SJSA1 (cell line): ENCODE measurements around the gene KLC4. TPM values are rescaled to one million over a fixed set of nuclear protein-coding genes. Genes with fewer than 3 reads are reported as not detected.
"Not testable (repeated sequence)": the region's sequence is repeated elsewhere in the genome, so short reads cannot be mapped to it uniquely, and the experiment has no call there.

ENCODE experiments used
- DNase-seq, 2 experiments: peaks; one replicate each; pipeline ENCODE4 v3.0.0-alpha.2; 2015 to 2020; ENCODE audit warnings: low spot score in 2 of 2, low read depth in 1 of 2
- H3K27ac ChIP-seq: fragments of 250-450 bp; sonication (Bioruptor Pico); 2 replicates; pipeline ENCODE4 v1.5.1; 2020; ENCODE audit warnings: mild to moderate bottlenecking, moderate library complexity
- H3K27me3 ChIP-seq: fragments of 250-450 bp; sonication (Bioruptor Pico); replicated peaks from 2 replicates; pipeline ENCODE4 v1.5.1; 2020; ENCODE audit warnings: mild to moderate bottlenecking, moderate library complexity
- H3K36me3 ChIP-seq: fragments of 250-450 bp; sonication (Bioruptor Pico); 2 replicates; pipeline ENCODE4 v1.5.1; 2020; ENCODE audit warnings: mild to moderate bottlenecking
- H3K4me1 ChIP-seq: fragments of 250-450 bp; sonication (Bioruptor Pico); replicated peaks from 2 replicates; pipeline ENCODE4 v1.6.1; 2021; ENCODE audit warnings: mild to moderate bottlenecking
- H3K4me3 ChIP-seq: fragments of 250-450 bp; sonication (Bioruptor Pico); 2 replicates; pipeline ENCODE4 v1.5.1; 2020; ENCODE audit warnings: mild to moderate bottlenecking
- H3K9me3 ChIP-seq: fragments of 250-450 bp; sonication (Bioruptor Pico); replicated peaks from 2 replicates; pipeline ENCODE4 v1.5.1; 2020; ENCODE audit warnings: mild to moderate bottlenecking
- total RNA-seq: library from RNA; depleted of rRNA; stranded (reverse); fragments of >200 nt; shearing (Covaris generic); gene quantifications from 2 replicates; pipeline ENCODE4 v1.2.3, GENCODE V29; 2014

The KLC4 gene
- total RNA-seq, 1 experiment from 2014 or later, result 10.5 TPM

DNA sequence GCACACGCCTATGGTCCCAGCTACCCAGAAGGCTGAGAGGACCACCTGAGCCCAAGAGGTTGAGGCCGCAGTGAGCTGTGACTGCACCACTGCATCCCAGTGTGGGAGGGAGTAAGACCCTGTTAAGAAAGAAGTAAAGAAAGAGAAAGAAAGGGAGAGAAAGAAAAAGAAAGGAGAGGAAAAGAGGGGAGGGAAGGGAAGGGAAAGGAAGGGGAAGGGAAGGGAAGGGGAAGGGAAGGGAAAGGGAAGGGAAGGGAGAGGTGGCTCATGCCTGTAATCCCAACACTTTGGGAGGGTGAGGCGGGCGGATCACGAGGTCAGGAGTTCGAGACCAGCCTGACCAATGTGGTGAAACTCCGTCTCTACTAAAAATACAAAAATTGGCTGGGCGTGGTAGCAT, 18.0 kb upstream of the KLC4 start:
- H3K27me3 ChIP-seq, H3K4me3 ChIP-seq, H3K9me3 ChIP-seq, H3K4me1 ChIP-seq, DNase-seq, H3K27ac ChIP-seq: not testable (repeated sequence)
- H3K36me3 ChIP-seq, result peaks cover 82% of the 10 kb centered on the region

DNA sequence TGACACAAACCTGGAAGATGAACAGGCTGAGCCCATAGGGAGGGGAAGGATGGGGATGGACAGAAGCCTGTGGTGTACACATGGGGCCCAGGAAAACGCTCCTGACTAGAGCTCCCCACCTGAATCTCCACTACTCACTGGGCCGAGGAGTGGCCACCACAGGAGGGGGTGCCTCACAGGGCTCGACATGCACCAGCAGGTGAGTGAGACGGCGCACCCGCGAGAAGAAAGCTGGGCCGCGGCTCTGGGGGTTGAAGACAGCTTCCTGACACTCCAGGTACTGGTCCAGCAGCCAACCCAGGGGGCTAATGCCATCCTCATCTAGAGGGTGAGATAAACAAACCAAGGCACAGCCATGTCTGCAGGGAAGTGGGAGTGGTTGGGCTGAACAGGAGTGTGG, 16.1 kb upstream of the KLC4 start:
- Histone ChIP-seq H3K4me3 (no peak overlapping the region), H3K27me3 (no peaks in the 10 kb centered on the region), H3K27ac (no peak overlapping the region), H3K4me1 (no peaks in the 10 kb centered on the region), H3K9me3 (no peaks in the 10 kb centered on the region), H3K36me3 (peaks cover 82% of the 10 kb centered on the region)
- DNase-seq, result no peak

DNA sequence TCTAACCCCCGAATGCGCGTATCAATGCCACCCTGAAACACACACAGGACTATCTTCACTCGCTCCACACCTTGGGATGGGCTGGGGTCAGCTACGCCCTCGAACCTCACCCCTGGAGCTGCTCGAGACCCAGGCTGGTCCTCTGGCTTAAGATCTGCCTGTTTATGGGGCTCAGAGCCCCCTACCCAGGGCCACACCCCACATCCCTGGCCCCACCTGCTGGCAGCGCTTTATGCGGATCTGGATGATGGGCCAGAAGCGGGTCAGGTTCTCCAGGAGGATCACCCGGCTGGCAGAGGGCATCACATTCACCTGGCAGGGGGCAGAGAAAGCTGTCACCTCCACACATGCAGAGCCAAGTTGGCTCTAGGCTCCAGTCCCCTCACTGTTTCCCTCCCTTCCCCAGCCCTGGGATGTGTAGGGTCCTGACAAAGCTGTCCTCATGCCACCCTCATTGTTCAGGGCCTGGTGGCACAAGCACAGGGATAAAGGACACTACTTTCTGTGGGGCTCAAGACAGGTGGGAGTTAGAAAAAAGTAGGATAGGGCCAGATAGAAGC, 14.0 kb upstream of the KLC4 start:
- Histone ChIP-seq H3K4me3 (no peak overlapping the region), H3K27ac (no peak overlapping the region), H3K4me1 (no peaks in the 10 kb centered on the region), H3K36me3 (peaks cover 83% of the 10 kb centered on the region), H3K27me3 (no peaks in the 10 kb centered on the region), H3K9me3 (no peaks in the 10 kb centered on the region)
- no peak for DNase-seq

DNA sequence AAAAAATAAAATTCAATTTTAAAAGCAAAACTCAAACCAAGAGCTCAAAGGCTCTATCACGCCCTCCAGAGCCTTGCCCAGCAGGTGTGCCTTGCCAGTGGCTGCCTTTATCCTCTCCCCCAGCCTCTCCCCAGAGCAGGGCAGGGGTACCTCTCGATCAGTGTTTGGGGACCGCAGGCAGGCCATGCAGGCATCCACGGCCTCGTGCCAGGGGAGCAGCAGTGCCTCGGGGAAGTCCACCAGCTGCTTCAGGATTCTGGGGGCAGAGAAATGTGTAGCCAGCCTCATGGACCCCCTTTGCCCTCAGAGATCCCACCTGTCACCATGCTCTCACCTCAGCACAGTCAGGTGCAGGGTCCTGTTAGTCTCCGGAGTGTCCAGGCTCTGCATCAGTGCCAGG, 11.4 kb upstream of the KLC4 start:
- H3K36me3 ChIP-seq, result peaks cover 86% of the 10 kb centered on the region
- H3K4me1 ChIP-seq, result peaks cover 11% of the 10 kb centered on the region
- DNase-seq, result no peak

DNA sequence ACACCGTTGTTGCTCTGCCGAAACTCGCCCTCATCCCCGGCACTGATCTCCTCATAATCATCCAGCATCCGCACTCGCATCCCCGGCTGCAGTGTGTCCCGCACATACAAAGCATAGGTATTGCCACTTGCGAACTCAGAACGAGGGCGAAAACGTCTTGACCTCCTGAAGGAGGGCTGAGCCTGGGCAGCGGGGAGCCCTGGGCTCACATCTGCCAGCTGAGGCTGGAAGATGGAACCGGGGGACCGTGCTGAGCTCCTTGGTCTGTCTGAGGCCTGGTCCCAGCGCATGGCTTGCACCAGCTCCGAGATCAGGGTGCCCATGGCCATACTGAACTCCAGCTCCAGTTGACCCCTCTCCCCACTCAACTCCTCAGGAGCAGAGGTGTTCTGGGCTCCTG, 8.4 kb upstream of the KLC4 start:
- H3K4me3 ChIP-seq, result no peak overlapping the region
- H3K9me3 ChIP-seq, result no peaks in the 10 kb centered on the region
- peaks cover 77% of the 10 kb centered on the region for H3K36me3 ChIP-seq
- H3K27ac ChIP-seq, result no peak overlapping the region
- peaks cover 18% of the 10 kb centered on the region for H3K4me1 ChIP-seq
- no peak for DNase-seq
- H3K27me3 ChIP-seq, result no peaks in the 10 kb centered on the region

More for the DNA sequence above, 11.4 kb upstream of the KLC4 start:
- Histone ChIP-seq H3K4me3 (no peak overlapping the region), H3K9me3 (no peaks in the 10 kb centered on the region), H3K27ac (no peak overlapping the region), H3K27me3 (no peaks in the 10 kb centered on the region)

DNA sequence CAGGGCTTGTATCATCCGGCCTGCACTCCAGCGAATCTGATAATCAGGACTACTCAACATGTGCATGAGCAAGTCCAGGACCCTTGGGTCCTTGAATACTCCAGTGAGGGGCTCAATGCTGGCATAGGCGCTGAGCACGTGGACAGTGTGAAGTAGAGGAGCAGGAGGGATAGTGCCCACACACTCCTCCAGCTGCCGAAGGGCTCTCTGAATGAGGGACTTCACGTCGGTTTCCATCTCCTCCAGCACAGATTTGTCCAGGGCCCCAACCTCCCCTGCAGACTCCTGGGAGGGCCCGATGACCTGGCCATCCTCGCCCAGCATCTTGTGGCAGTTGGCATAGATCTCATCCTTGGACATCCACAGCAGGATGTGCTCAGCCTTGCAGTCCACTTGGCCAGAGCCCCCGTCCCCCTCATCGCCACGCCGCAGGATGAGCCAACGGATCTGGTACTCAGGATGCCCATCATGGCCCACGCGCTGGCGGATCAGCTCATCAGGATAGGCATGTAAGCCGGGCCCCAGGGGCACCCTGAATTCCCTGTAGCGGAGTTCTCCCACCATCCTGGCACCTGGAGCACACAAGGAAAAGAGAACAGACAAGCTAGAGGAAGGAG, 7.1 kb upstream of the KLC4 start:
- Histone ChIP-seq H3K27me3 (no peaks in the 10 kb centered on the region), H3K9me3 (no peaks in the 10 kb centered on the region), H3K36me3 (peaks cover 68% of the 10 kb centered on the region), H3K4me3 (peak overlapping the region; percentile 57), H3K27ac (no peak overlapping the region), H3K4me1 (peaks cover 18% of the 10 kb centered on the region)
- no peak for DNase-seq

DNA sequence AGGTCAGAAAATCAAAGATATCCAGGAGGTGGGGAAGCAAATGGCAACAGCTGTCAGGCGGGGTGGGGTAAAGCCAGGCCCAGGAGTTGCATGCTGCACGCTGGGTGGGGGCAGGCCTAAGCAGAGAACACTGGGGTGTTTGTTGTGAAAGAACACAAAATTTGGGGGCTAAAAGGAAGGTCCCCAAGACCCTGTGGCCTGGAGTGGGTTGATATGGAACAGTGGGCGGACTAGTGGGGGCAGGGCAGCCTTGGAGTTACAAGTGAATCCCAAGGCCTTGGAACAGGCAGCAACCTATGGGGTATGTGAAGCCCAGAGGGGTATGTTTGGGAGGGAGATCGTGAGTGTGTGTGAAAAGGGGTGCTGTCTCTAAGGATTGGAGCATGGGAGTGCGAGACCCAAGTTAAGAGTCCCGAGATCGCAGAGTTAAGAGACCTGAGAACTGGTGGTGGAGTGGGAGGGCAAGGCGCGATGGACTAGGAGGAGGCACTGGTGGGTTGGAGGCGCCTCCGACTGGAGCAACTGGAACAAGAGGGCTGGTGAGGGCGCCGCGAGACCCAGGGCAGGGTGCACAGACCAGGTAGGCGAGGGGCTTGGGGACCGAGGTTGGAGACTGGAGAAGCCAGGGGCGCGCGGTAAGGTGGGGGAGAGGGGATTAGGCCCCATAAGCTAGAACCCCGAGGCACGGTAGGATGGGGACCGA, 6.4 kb upstream of the KLC4 start:
- Histone ChIP-seq H3K27ac (peak overlapping the region; percentile 74), H3K4me1 (peaks cover 19% of the 10 kb centered on the region), H3K4me3 (peak overlapping the region; percentile 57), H3K27me3 (no peaks in the 10 kb centered on the region), H3K36me3 (peaks cover 69% of the 10 kb centered on the region), H3K9me3 (no peaks in the 10 kb centered on the region)
- DNase-seq, result no peak

DNA sequence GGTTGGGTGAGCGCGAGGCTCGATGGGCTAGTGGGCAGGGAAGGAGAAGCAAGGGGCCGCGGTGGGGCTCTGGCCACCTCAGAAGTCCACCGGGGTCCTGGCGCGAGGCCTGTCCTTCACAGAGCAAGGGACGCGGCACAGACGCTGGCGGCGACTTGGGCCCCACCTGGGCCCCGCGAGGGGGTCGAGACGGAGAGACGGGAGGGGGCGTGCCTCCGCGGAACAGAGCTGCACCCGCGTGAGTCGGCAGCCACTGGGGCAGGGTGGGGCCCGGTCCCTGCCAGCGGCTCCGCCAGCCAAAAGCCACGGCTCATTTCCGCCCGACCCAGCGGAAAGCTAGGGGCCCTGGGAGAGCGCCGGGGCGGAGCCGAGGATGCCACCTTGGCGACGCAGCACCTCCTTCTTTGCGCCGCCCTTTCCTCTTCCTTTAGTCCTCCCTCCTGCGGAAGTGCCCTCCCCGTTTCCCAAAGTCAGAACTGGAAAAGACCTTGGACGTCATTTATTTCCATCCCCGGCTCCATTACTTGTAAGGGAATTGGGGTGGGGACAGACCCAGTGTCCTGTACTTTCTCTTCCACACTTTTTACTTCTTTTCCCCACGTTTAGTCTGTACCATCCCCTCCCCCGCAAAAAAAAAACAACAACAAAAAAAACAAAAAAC, 5.8 kb upstream of the KLC4 start, which contains the start of gene CUL7:
Gene CUL7, minus strand, starts transcription at position 307 of the 661 bp plus-strand sequence. CDS start 1,063 bp downstream, outside the sequence.
- H3K4me3 ChIP-seq, result peak within 1 kb of the TSS; percentile 57
- peak; percentile 95 to 96 for DNase-seq

DNA sequence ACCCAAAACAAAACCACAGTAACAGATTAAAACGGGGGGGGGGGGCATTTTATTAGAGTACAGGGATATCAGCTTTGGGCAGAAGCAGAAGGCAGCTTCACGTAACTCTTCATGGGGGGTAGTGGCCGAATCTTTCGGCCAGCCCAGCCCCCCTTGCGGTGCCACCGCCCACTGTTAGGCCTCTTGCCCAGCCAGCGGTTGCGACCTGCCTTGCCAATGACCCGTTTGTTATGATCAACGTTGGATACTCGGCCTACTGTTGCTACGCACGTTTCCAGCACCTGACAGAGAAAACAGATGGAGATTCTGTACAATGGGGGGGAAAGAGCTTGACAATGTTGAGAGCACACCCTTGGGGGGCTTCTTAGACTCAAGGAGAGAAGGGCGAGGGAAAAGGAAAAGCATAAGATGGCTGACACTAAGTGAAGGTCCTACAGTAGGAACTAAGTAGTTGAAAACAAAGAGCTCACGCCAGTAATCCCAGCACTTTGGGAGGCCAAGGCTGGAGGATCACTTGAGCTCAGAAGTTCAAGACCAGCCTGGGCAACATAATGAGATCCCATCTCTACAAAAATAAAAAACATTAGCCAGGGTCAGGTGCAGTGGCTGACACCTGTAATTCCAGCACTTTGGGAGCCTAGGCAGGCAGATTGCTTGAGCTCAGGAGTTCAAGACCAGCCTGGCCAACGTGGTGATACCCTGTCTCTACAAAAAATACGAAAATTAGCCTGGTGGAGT, 5.1 kb upstream of the KLC4 start:
- Histone ChIP-seq H3K27ac (peak overlapping the region; percentile 74; the same call in 1 of the 2 replicates), H3K9me3 (no peaks in the 10 kb centered on the region), H3K4me3 (peak overlapping the region; percentile 57), H3K27me3 (no peaks in the 10 kb centered on the region), H3K36me3 (peaks cover 71% of the 10 kb centered on the region), H3K4me1 (peaks cover 27% of the 10 kb centered on the region)
- no peak for DNase-seq

More for the DNA sequence above, 5.8 kb upstream of the KLC4 start, which contains the start of gene CUL7:
- H3K27me3 ChIP-seq, result no peaks in the 10 kb centered on the region
- H3K9me3 ChIP-seq, result no peaks in the 10 kb centered on the region
- peaks cover 26% of the 10 kb centered on the region for H3K4me1 ChIP-seq
- H3K27ac ChIP-seq, result peak within 1 kb of the TSS; percentile 74
- peaks cover 73% of the 10 kb centered on the region for H3K36me3 ChIP-seq

DNA sequence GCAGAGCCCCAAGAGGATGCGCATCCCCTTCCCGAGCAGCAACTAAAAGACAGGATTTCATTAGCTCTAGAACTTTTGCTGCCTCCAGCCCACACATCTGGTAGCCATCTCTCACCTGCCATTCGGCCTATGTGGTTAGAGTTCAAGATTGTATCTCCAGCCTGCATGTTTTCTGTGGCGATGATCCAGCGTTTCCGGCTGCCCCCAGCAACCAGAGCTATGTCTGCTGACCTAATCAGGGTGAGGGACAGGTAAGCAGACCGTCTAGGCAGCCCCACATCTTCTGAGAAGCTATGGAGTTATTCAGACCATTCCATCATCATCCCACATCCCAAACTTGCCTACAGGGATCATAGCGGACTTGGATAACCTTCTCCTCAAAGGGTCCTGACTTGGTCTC, 3.5 kb upstream of the KLC4 start:
- H3K27me3 ChIP-seq, result no peaks in the 10 kb centered on the region
- no peaks in the 10 kb centered on the region for H3K9me3 ChIP-seq
- peaks cover 32% of the 10 kb centered on the region for H3K4me1 ChIP-seq
- DNase-seq, result no peak
- peaks cover 55% of the 10 kb centered on the region for H3K36me3 ChIP-seq
- no peak overlapping the region for H3K27ac ChIP-seq
- no peak overlapping the region for H3K4me3 ChIP-seq

DNA sequence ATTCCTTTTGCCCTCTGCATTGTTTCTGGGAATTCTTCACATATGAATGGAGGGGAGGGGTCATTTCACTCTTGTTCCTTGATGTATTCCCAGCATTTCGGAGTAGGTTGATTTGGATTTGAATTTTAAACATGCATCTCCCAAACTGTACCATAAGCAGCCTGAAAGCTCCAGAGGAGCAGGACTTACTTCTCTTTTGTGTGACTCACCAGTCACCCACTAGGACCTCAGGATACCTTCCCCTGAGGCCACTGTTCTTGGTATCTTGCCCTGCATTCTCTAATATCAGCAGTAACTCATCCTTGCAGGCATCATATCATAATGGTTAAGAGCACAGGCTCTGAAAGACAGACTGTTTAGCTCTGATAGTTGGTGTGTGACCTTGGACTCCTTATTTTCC, 900 bp upstream of the KLC4 start:
- Histone ChIP-seq H3K9me3 (no peaks in the 10 kb centered on the region), H3K27ac (peak overlapping the region; percentile 67; the same call in 1 of the 2 replicates), H3K4me3 (peak overlapping the region; percentile 63), H3K4me1 (peaks cover 19% of the 10 kb centered on the region), H3K36me3 (peaks cover 37% of the 10 kb centered on the region), H3K27me3 (no peaks in the 10 kb centered on the region)
- no peak for DNase-seq

DNA sequence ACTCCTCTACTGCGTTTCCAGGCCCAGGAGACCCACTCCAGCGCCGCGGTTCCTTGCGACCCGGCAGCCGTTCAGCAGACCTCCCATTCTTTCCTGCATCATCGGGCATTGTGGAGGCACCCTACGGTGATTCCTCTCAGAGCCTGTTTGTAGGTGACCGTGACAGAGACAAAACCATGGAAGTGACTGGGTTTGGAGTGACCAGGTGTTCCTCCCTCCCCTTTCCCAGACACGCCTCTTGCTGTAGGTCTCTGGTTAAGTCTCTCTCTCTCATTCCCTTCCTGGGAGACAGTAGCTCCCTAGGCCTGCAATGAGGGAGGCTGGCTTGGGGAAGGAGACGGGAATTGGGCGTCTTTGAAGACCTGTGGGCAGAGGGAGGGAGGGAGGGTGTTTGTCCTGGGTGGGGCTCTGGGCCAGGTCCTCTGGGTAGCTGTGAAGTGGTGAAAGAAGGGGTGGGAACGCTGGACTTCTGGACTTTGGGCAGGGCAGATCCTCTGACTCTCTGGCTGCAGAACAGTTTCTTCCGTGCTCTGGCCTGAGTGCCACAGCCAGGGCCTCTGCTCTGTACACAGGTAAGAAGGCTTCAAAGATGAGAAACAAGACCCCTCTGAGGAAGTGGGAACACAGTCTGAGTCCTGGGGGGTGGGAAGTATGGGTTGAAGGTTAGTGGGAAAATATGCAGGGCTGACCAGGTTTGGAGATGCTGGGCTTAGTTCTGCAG, 763 bp downstream of the KLC4 start:
- peaks cover 29% of the 10 kb centered on the region for H3K36me3 ChIP-seq
- DNase-seq, result no peak
- H3K4me3 ChIP-seq, result peak overlapping the region; percentile 63
- peaks cover 14% of the 10 kb centered on the region for H3K4me1 ChIP-seq
- no peaks in the 10 kb centered on the region for H3K9me3 ChIP-seq
- no peaks in the 10 kb centered on the region for H3K27me3 ChIP-seq
- peak overlapping the region; percentile 67 for H3K27ac ChIP-seq
